DND-41 (cell line): ENCODE results near the gene NFASC.

Source experiments
- ATAC-seq: fragments of 200-7000 bp; cut with Tn5 transposase; 3 replicates; pipeline ENCODE4 v1.9.1; 2021; ENCODE audit warnings: low read depth; ENCODE audit not compliant: insufficient read depth
- DNase-seq: peaks from one replicate; pipeline ENCODE4 v3.0.0-alpha.2; 2020
- H2AFZ ChIP-seq: 2 replicates; pipeline ENCODE4 v1.6.0; 2012; ENCODE audit warnings: low read depth, low read length
- H3K27ac ChIP-seq: 2 replicates; pipeline ENCODE4 v1.5.1; 2012; ENCODE audit warnings: low read length, inconsistent platforms
- H3K27me3 ChIP-seq: fragments of 200-600 bp; sonication (generic); 2 replicates; pipeline ENCODE4 v1.6.0; 2012; ENCODE audit warnings: low read length, mild to moderate bottlenecking, inconsistent platforms; ENCODE audit not compliant: insufficient read depth, poor library complexity
- H3K36me3 ChIP-seq: 2 replicates; pipeline ENCODE4 v1.5.1; 2012; ENCODE audit warnings: low read length, inconsistent platforms; ENCODE audit not compliant: insufficient read depth
- H3K4me1 ChIP-seq: 2 replicates; pipeline ENCODE4 v1.5.1; 2012; ENCODE audit warnings: mild to moderate bottlenecking, low read length; ENCODE audit not compliant: insufficient read depth
- H3K4me2 ChIP-seq: 2 replicates; pipeline ENCODE4 v1.6.0; 2012; ENCODE audit warnings: mild to moderate bottlenecking, moderate library complexity, low read length, inconsistent platforms; ENCODE audit not compliant: insufficient read depth
- H3K4me3 ChIP-seq, 2 experiments: fragments of 200-600 bp in 1 of 2; shearing (Covaris generic) in 1 of 2; 2 replicates each; pipeline ENCODE4 v1.5.1; 2012 to 2016; ENCODE audit warnings: inconsistent platforms in 2 of 2, low read length in 2 of 2, mild to moderate bottlenecking in 2 of 2, low read depth in 1 of 2, moderate library complexity in 1 of 2
- H3K79me2 ChIP-seq: 2 replicates; pipeline ENCODE4 v1.6.0; 2012; ENCODE audit warnings: low read length, inconsistent platforms; ENCODE audit not compliant: insufficient read depth
- H3K9ac ChIP-seq: 2 replicates; pipeline ENCODE4 v1.6.0; 2012; ENCODE audit warnings: low read depth, mild to moderate bottlenecking, inconsistent platforms, low read length, moderate library complexity
- H3K9me3 ChIP-seq: 2 replicates; pipeline ENCODE4 v1.5.1; 2012; ENCODE audit warnings: low read length, moderate library complexity, mild to moderate bottlenecking, inconsistent platforms; ENCODE audit not compliant: insufficient read depth, severe bottlenecking
- H4K20me1 ChIP-seq: 2 replicates; pipeline ENCODE4 v1.6.0; 2012; ENCODE audit warnings: low read length; ENCODE audit not compliant: insufficient read depth
- CTCF ChIP-seq: IDR thresholded peaks from 2 replicates; pipeline ENCODE4 v1.5.1; 2012; ENCODE audit warnings: borderline replicate concordance, low read length, moderate library complexity, mild to moderate bottlenecking; ENCODE audit not compliant: poor library complexity, severe bottlenecking; ENCODE audit errors: extremely low read depth
- EZH2 ChIP-seq: IDR thresholded peaks from 3 replicates; pipeline ENCODE4 v1.6.1; 2012; ENCODE audit warnings: borderline replicate concordance, low read depth, mild to moderate bottlenecking, moderate library complexity, low read length, inconsistent platforms; ENCODE audit not compliant: severe bottlenecking

NFASC gene

DNA sequence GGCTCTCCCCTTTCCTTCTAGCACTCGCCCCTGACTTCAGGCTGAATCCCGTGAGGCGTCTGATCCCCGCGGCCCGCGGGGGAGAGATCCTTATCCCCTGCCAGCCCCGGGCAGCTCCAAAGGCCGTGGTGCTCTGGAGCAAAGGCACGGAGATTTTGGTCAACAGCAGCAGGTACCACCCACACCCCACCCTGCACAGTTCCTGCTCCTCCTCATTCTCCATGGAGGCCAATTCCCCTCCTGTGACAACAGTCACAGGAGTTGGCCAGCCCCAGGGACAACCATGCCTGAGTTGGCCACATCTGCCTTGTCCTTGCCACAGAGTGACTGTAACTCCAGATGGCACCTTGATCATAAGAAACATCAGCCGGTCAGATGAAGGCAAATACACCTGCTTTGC is 193.6 kb downstream of the NFASC start:
- no peak for TF ChIP-seq CTCF
- TF ChIP-seq EZH2: no peak
- no peaks in the 10 kb centered on the region for H3K9me3 ChIP-seq
- peaks cover 4% of the 10 kb centered on the region for H3K4me1 ChIP-seq
- DNase-seq (no peak), ATAC-seq (no peak)
- H4K20me1 ChIP-seq: no peaks in the 10 kb centered on the region
- H3K36me3 ChIP-seq: no peaks in the 10 kb centered on the region
- no peak overlapping the region for H3K4me3 ChIP-seq
- H3K4me2 ChIP-seq: no peak overlapping the region
- no peaks in the 10 kb centered on the region for H3K79me2 ChIP-seq
- H3K27me3 ChIP-seq: no peaks in the 10 kb centered on the region
- no peak overlapping the region for H3K27ac ChIP-seq
- H2AFZ ChIP-seq: no peak overlapping the region
- no peak overlapping the region for H3K9ac ChIP-seq

- no peak overlapping the region for H2AFZ ChIP-seq
- no peak for TF ChIP-seq CTCF
- TF ChIP-seq EZH2: no peak
- H3K36me3 ChIP-seq: no peaks in the 10 kb centered on the region
- DNase-seq: no peak
- H3K27ac ChIP-seq: no peak overlapping the region
- no peak for ATAC-seq
- no peaks in the 10 kb centered on the region for H3K79me2 ChIP-seq
- H3K4me2 ChIP-seq: no peak overlapping the region
- peaks cover 4% of the 10 kb centered on the region for H3K4me1 ChIP-seq
- no peaks in the 10 kb centered on the region for H3K9me3 ChIP-seq
- H3K27me3 ChIP-seq: no peaks in the 10 kb centered on the region
- no peak overlapping the region for H3K9ac ChIP-seq
- no peak overlapping the region for H3K4me3 ChIP-seq
- no peaks in the 10 kb centered on the region for H4K20me1 ChIP-seq
Observed at GRCh38 chr1:205064741-205065316, 194.2 kb downstream of the NFASC start.

DNA sequence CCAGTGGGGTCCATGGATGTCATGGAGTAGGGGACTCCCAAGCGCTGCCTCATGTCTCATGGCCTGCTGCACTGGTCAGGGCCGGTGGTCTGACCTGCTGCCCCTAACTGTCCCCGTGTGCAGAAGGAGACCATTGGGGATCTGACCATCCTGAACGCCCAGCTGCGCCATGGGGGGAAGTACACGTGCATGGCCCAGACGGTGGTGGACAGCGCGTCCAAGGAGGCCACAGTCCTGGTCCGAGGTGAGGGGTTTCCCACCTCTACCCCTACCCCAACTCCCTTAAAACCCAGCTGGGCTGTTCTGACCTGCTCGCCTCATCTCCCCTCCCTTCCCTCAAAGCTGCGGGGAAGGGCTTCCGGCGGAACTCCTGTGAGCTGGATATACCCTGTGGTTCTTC is 195.0 kb downstream of the NFASC start:
- H2AFZ ChIP-seq: no peak overlapping the region
- TF ChIP-seq CTCF (no peak), EZH2 (no peak)
- no peak overlapping the region for H3K4me3 ChIP-seq
- peaks cover 4% of the 10 kb centered on the region for H3K4me1 ChIP-seq
- no peak for DNase-seq
- H3K27me3 ChIP-seq: no peaks in the 10 kb centered on the region
- H4K20me1 ChIP-seq: no peaks in the 10 kb centered on the region
- no peak for ATAC-seq
- no peak overlapping the region for H3K4me2 ChIP-seq
- H3K79me2 ChIP-seq: no peaks in the 10 kb centered on the region
- H3K9me3 ChIP-seq: no peaks in the 10 kb centered on the region
- no peak overlapping the region for H3K27ac ChIP-seq
- H3K36me3 ChIP-seq: no peaks in the 10 kb centered on the region
- H3K9ac ChIP-seq: no peak overlapping the region
